GM12878 (cell line): Measurements from ENCODE around the gene CCL20. TPM values are rescaled to one million over a fixed set of nuclear protein-coding genes. Genes with fewer than 3 reads are reported as not detected.

ENCODE experiments used
- ATAC-seq: fragments of 200-7000 bp; cut with Tn5 transposase; 3 replicates; pipeline ENCODE4 v1.9.1; 2020; ENCODE audit warnings: mild to moderate bottlenecking, moderate library complexity
- BruUV-seq: library from RNA; stranded (reverse); fragments of 400-500 nt; replicated peaks from 2 replicates; lab custom pipeline; 2021; lab: Mats Ljungman, UMichigan
- CTCF ChIA-PET: fragments of 300-600 bp; sonication (Branson Sonifier 250); formaldehyde crosslinking; extraction: SDS; loops from one replicate; lab custom pipeline; 2021; ENCODE audit warnings: inconsistent platforms; lab: Yijun Ruan, JAX
- POLR2A ChIA-PET: fragments of 350-600 bp; formaldehyde crosslinking; extraction: SDS; loops from one replicate; lab custom pipeline; 2021; ENCODE audit warnings: inconsistent platforms; lab: Charles Lee
- RAD21 ChIA-PET: fragments of 300-600 bp; sonication (Branson Sonifier 250); formaldehyde crosslinking; loops from one replicate; lab custom pipeline; 2023; ENCODE audit warnings: antibody characterized with exemption; ENCODE audit not compliant: unreplicated experiment; lab: Charles Lee
- SMC1A ChIA-PET: fragments of 300-600 bp; sonication (Branson Sonifier 250); formaldehyde crosslinking; loops from one replicate; lab custom pipeline; 2023; ENCODE audit not compliant: unreplicated experiment, uncharacterized antibody; lab: Charles Lee
- DNase-seq: peaks from one replicate; pipeline ENCODE4 v3.0.0-alpha.2; 2011; ENCODE audit warnings: low read depth, low spot score
- FAIRE-seq: peaks from 3 replicates; lab custom pipeline; 2011; peaks lifted over from hg19 to GRCh38; lab: Jason Lieb, UNC
- H2AFZ ChIP-seq: 2 replicates; pipeline ENCODE4 v1.6.0; 2011; ENCODE audit warnings: low read depth, low read length, control low read depth; ENCODE audit not compliant: control insufficient read depth
- H3K27ac ChIP-seq: 2 replicates; pipeline ENCODE4 v1.5.1; 2011; ENCODE audit warnings: control low read depth; ENCODE audit not compliant: control insufficient read depth, insufficient read depth
- H3K27me3 ChIP-seq, 2 experiments: replicated peaks in 1 of 2; 2 replicates each; pipeline versions ENCODE4 v1.6.0 to v1.6.1; 2011; ENCODE audit warnings: low read length in 1 of 2; ENCODE audit not compliant: control insufficient read depth in 2 of 2, insufficient read depth in 2 of 2
- H3K36me3 ChIP-seq, 2 experiments: 2 replicates each; pipeline ENCODE4 v1.5.1; 2011; ENCODE audit warnings: low read length in 1 of 2; ENCODE audit not compliant: control insufficient read depth in 2 of 2, insufficient read depth in 2 of 2
- H3K4me1 ChIP-seq: 2 replicates; pipeline ENCODE4 v1.6.1; 2011; ENCODE audit warnings: mild to moderate bottlenecking, low read length, moderate library complexity, mixed read lengths; ENCODE audit not compliant: control insufficient read depth, insufficient read depth
- H3K4me2 ChIP-seq: 2 replicates; pipeline ENCODE4 v1.6.0; 2011; ENCODE audit warnings: control low read depth; ENCODE audit not compliant: control insufficient read depth, insufficient read depth
- H3K4me3 ChIP-seq: fragments of 200-600 bp; sonication (generic); 2 replicates; pipeline ENCODE4 v1.5.1; 2016
- H3K79me2 ChIP-seq: 2 replicates; pipeline ENCODE4 v1.6.0; 2011; ENCODE audit warnings: low read length; ENCODE audit not compliant: control insufficient read depth, insufficient read depth
- H3K9ac ChIP-seq: 2 replicates; pipeline ENCODE4 v1.8.0; 2011; ENCODE audit warnings: low read length, control low read depth, mixed read lengths; ENCODE audit not compliant: control insufficient read depth, insufficient read depth
- H3K9me3 ChIP-seq: replicated peaks from 3 replicates; pipeline ENCODE4 v1.5.1; 2011; ENCODE audit warnings: mild to moderate bottlenecking, low read length; ENCODE audit not compliant: control insufficient read depth, insufficient read depth
- H4K20me1 ChIP-seq: 2 replicates; pipeline ENCODE4 v1.6.0; 2011; ENCODE audit not compliant: control insufficient read depth, insufficient read depth
- BHLHE40 ChIP-seq, 2 experiments: fragments of 450-650 bp in 1 of 2; IDR thresholded peaks; 2 replicates each; pipeline ENCODE4 v1.6.1; 2011 to 2017; ENCODE audit warnings: low read depth in 2 of 2, borderline replicate concordance in 1 of 2, improper control_type of control experiment in 1 of 2, low read length in 1 of 2, mild to moderate bottlenecking in 1 of 2
- CREM ChIP-seq: IDR thresholded peaks from 2 replicates; pipeline ENCODE4 v1.6.1; 2014; ENCODE audit warnings: antibody characterized with exemption, low read depth
- EZH2 ChIP-seq: IDR thresholded peaks from 2 replicates; pipeline ENCODE4 v1.6.1; 2012; ENCODE audit warnings: low read depth, mild to moderate bottlenecking, control low read depth, inconsistent platforms, low read length, borderline replicate concordance; ENCODE audit not compliant: control insufficient read depth
- HDAC6 ChIP-seq: fragments of 200-600 bp; sonication (generic); IDR thresholded peaks from one replicate; pipeline ENCODE4 v1.8.0; 2017; ENCODE audit warnings: antibody characterized with exemption; ENCODE audit not compliant: unreplicated experiment
- MYB ChIP-seq: fragments of 150-350 bp; IDR thresholded peaks from 2 replicates; pipeline ENCODE4 v1.6.1; 2014; ENCODE audit warnings: mild to moderate bottlenecking, low read depth, low read length, borderline replicate concordance
- NFIC ChIP-seq: IDR thresholded peaks from 2 replicates; pipeline ENCODE4 v1.6.1; 2012; ENCODE audit warnings: low read depth, mild to moderate bottlenecking, inconsistent platforms, low read length, moderate library complexity
- PAX5 ChIP-seq: IDR thresholded peaks from 2 replicates; pipeline ENCODE4 v1.6.1; 2011; ENCODE audit warnings: low read depth, low read length, borderline replicate concordance
- RAD21 ChIP-seq: IDR thresholded peaks from 2 replicates; pipeline ENCODE4 v1.6.1; 2011; ENCODE audit warnings: mild to moderate bottlenecking, low read depth, low read length, moderate library complexity; ENCODE audit not compliant: insufficient read depth
- ZNF274 ChIP-seq: IDR thresholded peaks from one replicate; pipeline ENCODE4 v1.8.0; 2011; ENCODE audit not compliant: insufficient read length, insufficient read depth
- in situ Hi-C: fragments of 300-500 bp; cut with MboI; formaldehyde crosslinking; loops from 9 replicates; pipeline ENCODE4 v1.14.3; 2018; ENCODE audit warnings: mixed read lengths
- intact Hi-C: fragments of 100-400 bp; cut with micrococcal nuclease; formaldehyde crosslinking; loops from one replicate; pipeline ENCODE4 v1.14.2; 2022; ENCODE audit not compliant: unreplicated experiment
- polyA plus RNA-seq, 11 experiments: library from polyadenylated mRNA; depleted of rRNA in 4 of 11; unstranded in 6 of 11; stranded (reverse) in 5 of 11; fragments of >200 nt; fragmentation: Nextera tagmentation in 4 of 11; fragmentation: Illumina TruSeq in 1 of 11; extraction: Ambion mirVana in 4 of 11; extraction: Trizol in 1 of 11; gene quantifications; 1 replicate in 1 of 11; 2 replicates in 10 of 11; pipeline versions ENCODE4 v1.2.1 to v1.2.3, GENCODE V29; 2011 to 2016; ENCODE audit warnings: inconsistent platforms in 2 of 11, missing spikeins in 2 of 11, low read depth in 1 of 11
- total RNA-seq, 4 experiments: library from RNA; depleted of rRNA in 3 of 4; stranded (reverse); fragments of >200 nt in 3 of 4; fragmentation: Illumina TruSeq in 1 of 4; extraction: Trizol in 1 of 4; gene quantifications; 2 replicates each; pipeline versions ENCODE4 v1.2.1 to v1.2.3, GENCODE V29; 2013 to 2021
- TF ChIP-seq, protein P1 (sequence below): fragments of 450-650 bp; IDR thresholded peaks from 2 replicates; pipeline ENCODE4 v1.6.1; 2017; ENCODE audit warnings: mild to moderate bottlenecking, moderate library complexity
- TF ChIP-seq, protein P2 (sequence below): fragments of 450-650 bp; IDR thresholded peaks from 2 replicates; pipeline ENCODE4 v1.6.1; 2017; ENCODE audit warnings: borderline replicate concordance
- TF ChIP-seq, protein P3 (sequence below): fragments of 450-650 bp; IDR thresholded peaks from 2 replicates; pipeline ENCODE4 v1.6.1; 2016; ENCODE audit warnings: mild to moderate bottlenecking, moderate library complexity, borderline replicate concordance

Gene CCL20
- total and polyA plus RNA-seq, 10 of the 15 experiments (the other 5 are each of a cell fraction or from before 2014, with no cell fraction given), result 5.5 to 35.7 (median 15.6) TPM

DNA sequence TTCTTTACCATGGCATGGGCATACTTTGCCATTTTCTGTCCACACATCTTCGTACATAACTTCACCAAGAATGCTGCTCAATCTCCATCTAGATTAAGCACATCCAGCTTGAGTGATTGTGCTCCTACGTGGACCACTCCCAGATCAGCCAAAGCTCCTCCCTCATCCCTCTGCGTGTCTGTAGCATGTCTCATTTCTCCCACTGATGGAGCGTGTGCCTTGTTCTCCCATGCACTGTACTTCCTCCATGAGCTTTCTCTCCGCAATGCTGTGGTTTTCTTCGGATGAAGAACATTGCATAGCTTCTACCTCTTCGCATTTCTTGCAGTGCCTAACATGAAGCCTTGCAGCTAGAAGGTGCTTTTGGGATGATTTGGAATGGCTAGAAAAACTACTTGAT lies 13.5 kb downstream of the CCL20 start (continued):
- TF ChIP-seq, protein P1, sequence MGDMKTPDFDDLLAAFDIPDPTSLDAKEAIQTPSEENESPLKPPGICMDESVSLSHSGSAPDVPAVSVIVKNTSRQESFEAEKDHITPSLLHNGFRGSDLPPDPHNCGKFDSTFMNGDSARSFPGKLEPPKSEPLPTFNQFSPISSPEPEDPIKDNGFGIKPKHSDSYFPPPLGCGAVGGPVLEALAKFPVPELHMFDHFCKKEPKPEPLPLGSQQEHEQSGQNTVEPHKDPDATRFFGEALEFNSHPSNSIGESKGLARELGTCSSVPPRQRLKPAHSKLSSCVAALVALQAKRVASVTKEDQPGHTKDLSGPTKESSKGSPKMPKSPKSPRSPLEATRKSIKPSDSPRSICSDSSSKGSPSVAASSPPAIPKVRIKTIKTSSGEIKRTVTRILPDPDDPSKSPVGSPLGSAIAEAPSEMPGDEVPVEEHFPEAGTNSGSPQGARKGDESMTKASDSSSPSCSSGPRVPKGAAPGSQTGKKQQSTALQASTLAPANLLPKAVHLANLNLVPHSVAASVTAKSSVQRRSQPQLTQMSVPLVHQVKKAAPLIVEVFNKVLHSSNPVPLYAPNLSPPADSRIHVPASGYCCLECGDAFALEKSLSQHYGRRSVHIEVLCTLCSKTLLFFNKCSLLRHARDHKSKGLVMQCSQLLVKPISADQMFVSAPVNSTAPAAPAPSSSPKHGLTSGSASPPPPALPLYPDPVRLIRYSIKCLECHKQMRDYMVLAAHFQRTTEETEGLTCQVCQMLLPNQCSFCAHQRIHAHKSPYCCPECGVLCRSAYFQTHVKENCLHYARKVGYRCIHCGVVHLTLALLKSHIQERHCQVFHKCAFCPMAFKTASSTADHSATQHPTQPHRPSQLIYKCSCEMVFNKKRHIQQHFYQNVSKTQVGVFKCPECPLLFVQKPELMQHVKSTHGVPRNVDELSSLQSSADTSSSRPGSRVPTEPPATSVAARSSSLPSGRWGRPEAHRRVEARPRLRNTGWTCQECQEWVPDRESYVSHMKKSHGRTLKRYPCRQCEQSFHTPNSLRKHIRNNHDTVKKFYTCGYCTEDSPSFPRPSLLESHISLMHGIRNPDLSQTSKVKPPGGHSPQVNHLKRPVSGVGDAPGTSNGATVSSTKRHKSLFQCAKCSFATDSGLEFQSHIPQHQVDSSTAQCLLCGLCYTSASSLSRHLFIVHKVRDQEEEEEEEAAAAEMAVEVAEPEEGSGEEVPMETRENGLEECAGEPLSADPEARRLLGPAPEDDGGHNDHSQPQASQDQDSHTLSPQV, result no peak
- TF ChIP-seq PAX5, result no peak

DNA sequence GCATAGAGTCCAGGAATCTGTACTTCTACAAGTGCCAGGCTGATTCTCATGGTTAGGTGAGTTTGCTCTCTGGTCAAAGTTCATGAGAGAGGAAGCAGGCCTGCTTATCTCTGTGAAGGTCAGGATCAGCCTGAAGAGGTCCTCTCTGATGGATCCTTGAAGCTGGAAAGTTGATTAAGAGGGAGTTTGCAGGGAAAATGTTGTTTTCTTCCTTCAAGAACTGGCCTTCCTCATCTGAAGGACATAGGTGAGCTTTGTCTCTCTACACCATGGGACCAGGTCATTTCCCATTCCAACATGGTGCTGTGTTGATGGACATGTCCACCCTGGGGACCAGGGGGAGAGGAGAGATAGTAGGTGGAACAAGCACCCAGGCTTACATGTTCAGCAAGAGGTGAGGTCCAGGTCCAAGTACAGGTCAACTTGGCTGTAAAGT lies 14.9 kb downstream of the CCL20 start:
- RAD21 ChIA-PET, result no interaction called here
- H3K36me3 ChIP-seq, result no peaks in the 10 kb centered on the region
- no peaks in the 10 kb centered on the region for H3K4me1 ChIP-seq
- FAIRE-seq (no peak), ATAC-seq (no peak), DNase-seq (no peak)
- CTCF ChIA-PET, result interaction anchor here (2.0 to 3.5 kb wide), 2 partner anchors 10 to 33 kb away, joined by 5 to 18 read pairs; no protein-coding TSS in a partner anchor
- POLR2A ChIA-PET, result interaction anchor here (0.6 to 1.4 kb wide), 3 partner anchors 15 to 50 kb away, joined by 3 to 4 read pairs (median 3); partner anchors contain the start of gene CCL20
- H3K27me3 ChIP-seq, result no peaks in the 10 kb centered on the region
- H3K27ac ChIP-seq, result no peak overlapping the region
- H4K20me1 ChIP-seq, result no peaks in the 10 kb centered on the region
- no peak overlapping the region for H3K4me3 ChIP-seq
- intact Hi-C loops (no loop called here), in situ Hi-C loops (no loop called here)
- no peak overlapping the region for H2AFZ ChIP-seq
- TF ChIP-seq HDAC6, result no peak
- TF ChIP-seq, protein P2, sequence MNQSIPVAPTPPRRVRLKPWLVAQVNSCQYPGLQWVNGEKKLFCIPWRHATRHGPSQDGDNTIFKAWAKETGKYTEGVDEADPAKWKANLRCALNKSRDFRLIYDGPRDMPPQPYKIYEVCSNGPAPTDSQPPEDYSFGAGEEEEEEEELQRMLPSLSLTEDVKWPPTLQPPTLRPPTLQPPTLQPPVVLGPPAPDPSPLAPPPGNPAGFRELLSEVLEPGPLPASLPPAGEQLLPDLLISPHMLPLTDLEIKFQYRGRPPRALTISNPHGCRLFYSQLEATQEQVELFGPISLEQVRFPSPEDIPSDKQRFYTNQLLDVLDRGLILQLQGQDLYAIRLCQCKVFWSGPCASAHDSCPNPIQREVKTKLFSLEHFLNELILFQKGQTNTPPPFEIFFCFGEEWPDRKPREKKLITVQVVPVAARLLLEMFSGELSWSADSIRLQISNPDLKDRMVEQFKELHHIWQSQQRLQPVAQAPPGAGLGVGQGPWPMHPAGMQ, result no peak
- TF ChIP-seq ZNF274, result no peak
- no peak for TF ChIP-seq CREM
- TF ChIP-seq, protein P3, sequence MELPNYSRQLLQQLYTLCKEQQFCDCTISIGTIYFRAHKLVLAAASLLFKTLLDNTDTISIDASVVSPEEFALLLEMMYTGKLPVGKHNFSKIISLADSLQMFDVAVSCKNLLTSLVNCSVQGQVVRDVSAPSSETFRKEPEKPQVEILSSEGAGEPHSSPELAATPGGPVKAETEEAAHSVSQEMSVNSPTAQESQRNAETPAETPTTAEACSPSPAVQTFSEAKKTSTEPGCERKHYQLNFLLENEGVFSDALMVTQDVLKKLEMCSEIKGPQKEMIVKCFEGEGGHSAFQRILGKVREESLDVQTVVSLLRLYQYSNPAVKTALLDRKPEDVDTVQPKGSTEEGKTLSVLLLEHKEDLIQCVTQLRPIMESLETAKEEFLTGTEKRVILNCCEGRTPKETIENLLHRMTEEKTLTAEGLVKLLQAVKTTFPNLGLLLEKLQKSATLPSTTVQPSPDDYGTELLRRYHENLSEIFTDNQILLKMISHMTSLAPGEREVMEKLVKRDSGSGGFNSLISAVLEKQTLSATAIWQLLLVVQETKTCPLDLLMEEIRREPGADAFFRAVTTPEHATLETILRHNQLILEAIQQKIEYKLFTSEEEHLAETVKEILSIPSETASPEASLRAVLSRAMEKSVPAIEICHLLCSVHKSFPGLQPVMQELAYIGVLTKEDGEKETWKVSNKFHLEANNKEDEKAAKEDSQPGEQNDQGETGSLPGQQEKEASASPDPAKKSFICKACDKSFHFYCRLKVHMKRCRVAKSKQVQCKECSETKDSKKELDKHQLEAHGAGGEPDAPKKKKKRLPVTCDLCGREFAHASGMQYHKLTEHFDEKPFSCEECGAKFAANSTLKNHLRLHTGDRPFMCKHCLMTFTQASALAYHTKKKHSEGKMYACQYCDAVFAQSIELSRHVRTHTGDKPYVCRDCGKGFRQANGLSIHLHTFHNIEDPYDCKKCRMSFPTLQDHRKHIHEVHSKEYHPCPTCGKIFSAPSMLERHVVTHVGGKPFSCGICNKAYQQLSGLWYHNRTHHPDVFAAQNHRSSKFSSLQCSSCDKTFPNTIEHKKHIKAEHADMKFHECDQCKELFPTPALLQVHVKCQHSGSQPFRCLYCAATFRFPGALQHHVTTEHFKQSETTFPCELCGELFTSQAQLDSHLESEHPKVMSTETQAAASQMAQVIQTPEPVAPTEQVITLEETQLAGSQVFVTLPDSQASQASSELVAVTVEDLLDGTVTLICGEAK, result no peak
- TF ChIP-seq EZH2, result no peak
- TF ChIP-seq BHLHE40 (IDR thresholded peaks at IDR 0.05; ENCODE audit: borderline replicate concordance in 1 of 2, low read depth in 2 of 2, low read length in 1 of 2), result no peak
- TF ChIP-seq MYB, result no peak
- TF ChIP-seq RAD21, result no peak
- TF ChIP-seq NFIC, result no peak
- TF ChIP-seq, all 136 proteins: peak for 0
- BruUV-seq, result no TSS peak
- Histone ChIP-seq H3K9me3 (no peaks in the 10 kb centered on the region), H3K9ac (no peak overlapping the region), H3K4me2 (no peak overlapping the region), H3K79me2 (no peaks in the 10 kb centered on the region)
- SMC1A ChIA-PET, result interaction anchor here (1.0 to 1.5 kb wide), 6 partner anchors 8 to 44 kb away, joined by 3 to 5 read pairs (median 3); no protein-coding TSS in a partner anchor
